Activated gamma-delta T cell treated with Interleukin-2 at 50 U/mL for 16 hours (primary cell): ENCODE data around the gene SPACA7.

Experiments
- DNase-seq: peaks from one replicate; pipeline ENCODE4 v3.0.0-alpha.2; 2020

SPACA7 gene

GRCh38 chr13:112376050-112376681 is at the start of gene SPACA7:
TSS of gene SPACA7 (plus strand) at chr13:112376355. CDS start at chr13:112376386, 31 bp downstream.
- no peak for DNase-seq

GRCh38 chr13:112326821-112327370 is 49.3 kb upstream of the SPACA7 start:
- DNase-seq: no peak

GRCh38 chr13:112328936-112329335 is 47.2 kb upstream of the SPACA7 start:
- no peak for DNase-seq

GRCh38 chr13:112329376-112329775 is 46.8 kb upstream of the SPACA7 start:
- DNase-seq: no peak

GRCh38 chr13:112330066-112330465 is 46.1 kb upstream of the SPACA7 start:
- no peak for DNase-seq

GRCh38 chr13:112330479-112331381 is 45.4 kb upstream of the SPACA7 start:
- DNase-seq: no peak

- no peak for DNase-seq
Measured at GRCh38 chr13:112331675-112332074, 44.5 kb upstream of the SPACA7 start.

GRCh38 chr13:112332727-112333126 is 43.4 kb upstream of the SPACA7 start:
- DNase-seq: no peak

GRCh38 chr13:112333756-112334543 is 42.2 kb upstream of the SPACA7 start:
- DNase-seq: no peak

- no peak for DNase-seq
Measured at GRCh38 chr13:112335135-112335534, 41.0 kb upstream of the SPACA7 start.

- no peak for DNase-seq
Measured at GRCh38 chr13:112341446-112341845, 34.7 kb upstream of the SPACA7 start.

- no peak for DNase-seq
Measured at GRCh38 chr13:112341976-112342735, 34.0 kb upstream of the SPACA7 start.

GRCh38 chr13:112342841-112343361 is 33.3 kb upstream of the SPACA7 start:
- no peak for DNase-seq

GRCh38 chr13:112343591-112343990 is 32.6 kb upstream of the SPACA7 start:
- DNase-seq: no peak

GRCh38 chr13:112345826-112346172 is 30.4 kb upstream of the SPACA7 start:
- DNase-seq: no peak

- no peak for DNase-seq
Measured at GRCh38 chr13:112346173-112346898, 29.8 kb upstream of the SPACA7 start.

GRCh38 chr13:112346899-112347229 is 29.3 kb upstream of the SPACA7 start:
- no peak for DNase-seq

GRCh38 chr13:112347986-112348385 is 28.2 kb upstream of the SPACA7 start:
- DNase-seq: no peak

- no peak for DNase-seq
Measured at GRCh38 chr13:112348642-112349345, 27.4 kb upstream of the SPACA7 start.

GRCh38 chr13:112349681-112350080 is 26.5 kb upstream of the SPACA7 start:
- no peak for DNase-seq

- no peak for DNase-seq
Measured at GRCh38 chr13:112350300-112350699, 25.9 kb upstream of the SPACA7 start.
